H9 (cell line): ENCODE data around the gene DOCK11. TPM values are rescaled to one million over a fixed set of nuclear protein-coding genes. Genes with fewer than 3 reads are reported as not detected.

Experiments used
- DNase-seq: peaks from one replicate; pipeline ENCODE4 v3.0.0-alpha.2; 2017
- H2AFZ ChIP-seq: one replicate; pipeline ENCODE4 v1.6.1; 2013; ENCODE audit warnings: mild to moderate bottlenecking, low read length, control low read depth, moderate library complexity
- H2AK5ac ChIP-seq: 2 replicates; pipeline ENCODE4 v1.6.1; 2013; ENCODE audit warnings: low read length, control low read depth, mixed read lengths; ENCODE audit not compliant: insufficient read length
- H2BK120ac ChIP-seq: one replicate; pipeline ENCODE4 v1.6.1; 2013; ENCODE audit warnings: low read depth, mild to moderate bottlenecking, low read length, control low read depth, inconsistent platforms; ENCODE audit not compliant: poor library complexity, severe bottlenecking
- H2BK12ac ChIP-seq: 2 replicates; pipeline ENCODE4 v1.6.1; 2013; ENCODE audit warnings: low read length, control low read depth, mixed read lengths, low read depth; ENCODE audit not compliant: insufficient read length
- H2BK15ac ChIP-seq: 2 replicates; pipeline ENCODE4 v1.6.1; 2013; ENCODE audit warnings: low read depth, low read length, control low read depth
- H2BK20ac ChIP-seq: one replicate; pipeline ENCODE4 v1.6.1; 2013; ENCODE audit warnings: low read depth, mild to moderate bottlenecking, low read length, control low read depth, inconsistent platforms; ENCODE audit not compliant: poor library complexity, severe bottlenecking
- H2BK5ac ChIP-seq: 2 replicates; pipeline ENCODE4 v1.6.1; 2013; ENCODE audit warnings: low read length, control low read depth, mixed read lengths; ENCODE audit not compliant: insufficient read length
- H3K14ac ChIP-seq: 2 replicates; pipeline ENCODE4 v1.6.1; 2013; ENCODE audit warnings: low read length, control low read depth; ENCODE audit not compliant: insufficient read depth
- H3K18ac ChIP-seq: 2 replicates; pipeline ENCODE4 v1.6.1; 2013; ENCODE audit warnings: low read depth, mild to moderate bottlenecking, mixed read lengths, low read length, control low read depth; ENCODE audit not compliant: insufficient read length
- H3K23ac ChIP-seq: 2 replicates; pipeline ENCODE4 v1.6.1; 2013; ENCODE audit warnings: low read length, control low read depth, mixed read lengths, low read depth; ENCODE audit not compliant: insufficient read length
- H3K23me2 ChIP-seq: 2 replicates; pipeline ENCODE4 v1.6.1; 2013; ENCODE audit warnings: low read depth, mild to moderate bottlenecking, mixed read lengths, low read length, control low read depth; ENCODE audit not compliant: insufficient read length, poor library complexity, severe bottlenecking
- H3K27ac ChIP-seq: 2 replicates; pipeline ENCODE4 v1.5.1; 2013; ENCODE audit warnings: low read length, control low read depth, mixed read lengths, low read depth; ENCODE audit not compliant: insufficient read length
- H3K27me3 ChIP-seq: 2 replicates; pipeline ENCODE4 v1.6.1; 2013; ENCODE audit warnings: low read length, control low read depth, inconsistent platforms; ENCODE audit not compliant: insufficient read depth
- H3K4ac ChIP-seq: 2 replicates; pipeline ENCODE4 v1.6.1; 2013; ENCODE audit warnings: low read depth, mild to moderate bottlenecking, control low read depth, inconsistent platforms, low read length, moderate library complexity
- H3K4me1 ChIP-seq: 2 replicates; pipeline ENCODE4 v1.6.1; 2013; ENCODE audit warnings: low read length, control low read depth, inconsistent platforms; ENCODE audit not compliant: insufficient read depth
- H3K4me2 ChIP-seq: 2 replicates; pipeline ENCODE4 v1.6.1; 2013; ENCODE audit warnings: low read length, control low read depth, mixed read lengths; ENCODE audit not compliant: insufficient read length, insufficient read depth
- H3K56ac ChIP-seq: 2 replicates; pipeline ENCODE4 v1.6.1; 2013; ENCODE audit warnings: low read depth, mild to moderate bottlenecking, mixed read lengths, low read length, control low read depth; ENCODE audit not compliant: insufficient read length
- H3K79me1 ChIP-seq: 2 replicates; pipeline ENCODE4 v1.6.1; 2013; ENCODE audit warnings: low read depth, mild to moderate bottlenecking, moderate library complexity, low read length, control low read depth, inconsistent platforms; ENCODE audit not compliant: insufficient read depth, poor library complexity, severe bottlenecking
- H3K79me2 ChIP-seq: 2 replicates; pipeline ENCODE4 v1.6.1; 2013; ENCODE audit warnings: low read length, control low read depth, inconsistent platforms; ENCODE audit not compliant: insufficient read depth
- H3K9ac ChIP-seq: 2 replicates; pipeline ENCODE4 v1.6.1; 2013; ENCODE audit warnings: low read length, control low read depth, mixed read lengths; ENCODE audit not compliant: insufficient read length; ENCODE audit errors: extremely low read depth
- H3K9me3 ChIP-seq: one replicate; pipeline ENCODE4 v1.6.1; 2013; ENCODE audit warnings: low read depth, low read length, inconsistent platforms; ENCODE audit not compliant: control insufficient read depth
- H3T11ph ChIP-seq: one replicate; pipeline ENCODE4 v1.6.1; 2013; ENCODE audit warnings: mild to moderate bottlenecking, low read length, control low read depth, inconsistent platforms
- H4K20me1 ChIP-seq: one replicate; pipeline ENCODE4 v1.6.1; 2013; ENCODE audit not compliant: control insufficient read depth, insufficient read length, insufficient read depth
- H4K5ac ChIP-seq: 2 replicates; pipeline ENCODE4 v1.6.1; 2013; ENCODE audit warnings: low read depth, mild to moderate bottlenecking, mixed read lengths, low read length, control low read depth; ENCODE audit not compliant: insufficient read length
- H4K8ac ChIP-seq: replicated peaks from 2 replicates; pipeline ENCODE4 v1.6.1; 2013; ENCODE audit warnings: low read length, control low read depth, mixed read lengths, low read depth; ENCODE audit not compliant: insufficient read length
- H4K91ac ChIP-seq: 2 replicates; pipeline ENCODE4 v1.6.1; 2013; ENCODE audit warnings: low read depth, mild to moderate bottlenecking, moderate library complexity, mixed read lengths, low read length, control low read depth; ENCODE audit not compliant: insufficient read length
- H3K27ac Mint-ChIP-seq, 3 experiments: 2 replicates in 2 of 3; 3 replicates in 1 of 3; pipeline ENCODE4 v1.8.0; 2020 to 2021; ENCODE audit warnings: mixed read lengths in 3 of 3, mild to moderate bottlenecking in 1 of 3, moderate library complexity in 1 of 3
- H3K27me3 Mint-ChIP-seq: 2 replicates; pipeline ENCODE4 v1.8.0; 2021; ENCODE audit warnings: low read depth, mild to moderate bottlenecking, moderate library complexity, mixed read lengths
- H3K36me3 Mint-ChIP-seq, 3 experiments: 2 replicates in 2 of 3; 3 replicates in 1 of 3; pipeline ENCODE4 v1.8.0; 2020 to 2021; ENCODE audit warnings: low read depth in 3 of 3, mixed read lengths in 3 of 3; ENCODE audit not compliant: insufficient read depth in 1 of 3
- H3K4me1 Mint-ChIP-seq, 2 experiments: 2 replicates each; pipeline ENCODE4 v1.8.0; 2020; ENCODE audit warnings: mixed read lengths in 2 of 2
- H3K4me3 Mint-ChIP-seq, 2 experiments: 2 replicates in 1 of 2; 3 replicates in 1 of 2; pipeline ENCODE4 v1.8.0; 2020 to 2021; ENCODE audit warnings: mild to moderate bottlenecking in 2 of 2, mixed read lengths in 2 of 2, moderate library complexity in 1 of 2
- H3K9me3 Mint-ChIP-seq, 2 experiments: 2 replicates in 1 of 2; 3 replicates in 1 of 2; pipeline ENCODE4 v1.8.0; 2020; ENCODE audit warnings: mild to moderate bottlenecking in 2 of 2, mixed read lengths in 2 of 2, moderate library complexity in 1 of 2
- WGBS: extraction: QIAGEN DNeasy Blood & Tissue Kit; methylation state at CpG from one replicate; pipeline ENCODE4 v1.1.7; 2013; ENCODE audit warnings: missing lambda C conversion rate, low lambda C conversion rate, mixed read lengths; ENCODE audit not compliant: insufficient read length; ENCODE audit errors: extremely low coverage; 5-methylcytosine and 5-hydroxymethylcytosine counted together
- total RNA-seq: library from RNA; stranded (reverse); gene quantifications from 2 replicates; pipeline ENCODE4 v1.2.1, GENCODE V29; 2021
- TF ChIP-seq, protein P1 (sequence below): fragments of 200-600 bp; sonication (generic); conservative IDR thresholded peaks from 3 replicates; pipeline ENCODE4 v1.8.0; 2021; ENCODE audit warnings: antibody characterized with exemption, mild to moderate bottlenecking

The DOCK11 gene
- total RNA-seq, 1 experiment from 2014 or later = 6.2 TPM

DNA sequence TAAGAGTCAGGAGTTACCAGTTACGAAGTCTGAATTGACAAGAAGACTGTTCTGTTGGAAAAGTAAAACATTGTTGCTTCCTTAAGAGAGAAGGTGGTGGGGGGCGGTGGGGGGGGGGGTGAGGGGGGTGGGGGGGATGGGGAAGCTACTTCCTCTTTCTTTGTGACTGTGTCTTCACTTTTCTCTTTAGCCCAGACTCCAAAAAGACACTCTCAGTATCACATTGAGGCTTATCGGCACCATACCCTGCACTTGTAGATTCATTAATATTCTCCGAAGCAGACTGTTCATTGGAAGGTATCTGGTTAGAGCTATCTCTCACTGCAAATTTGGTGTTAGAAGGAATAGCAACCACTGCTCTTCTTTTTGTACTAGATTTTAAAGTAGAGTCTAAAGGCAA lies 137.2 kb downstream of the DOCK11 start:
- H3K79me1 ChIP-seq = no peaks in the 10 kb centered on the region
- no peak overlapping the region for H2BK5ac ChIP-seq
- H4K91ac ChIP-seq = no peak overlapping the region
- no peak overlapping the region for H3K18ac ChIP-seq
- Mint-ChIP-seq H3K4me3 (no peak overlapping the region), H3K27ac (no peak overlapping the region), H3K4me1 (peaks cover 3 to 10% of the 10 kb centered on the region in 2 experiments; a peak in 3 of 4 replicates), H3K27me3 (peaks cover 3% of the 10 kb centered on the region; the same call in 1 of the 2 replicates), H3K9me3 (peaks cover 2 to 38% of the 10 kb centered on the region in 2 experiments; a peak in 3 of 5 replicates), H3K36me3 (peaks cover 4 to 15% (median 13%) of the 10 kb centered on the region in 3 experiments; a peak in 5 of 7 replicates)
- H2BK20ac ChIP-seq = no peak overlapping the region
- TF ChIP-seq, protein P1, sequence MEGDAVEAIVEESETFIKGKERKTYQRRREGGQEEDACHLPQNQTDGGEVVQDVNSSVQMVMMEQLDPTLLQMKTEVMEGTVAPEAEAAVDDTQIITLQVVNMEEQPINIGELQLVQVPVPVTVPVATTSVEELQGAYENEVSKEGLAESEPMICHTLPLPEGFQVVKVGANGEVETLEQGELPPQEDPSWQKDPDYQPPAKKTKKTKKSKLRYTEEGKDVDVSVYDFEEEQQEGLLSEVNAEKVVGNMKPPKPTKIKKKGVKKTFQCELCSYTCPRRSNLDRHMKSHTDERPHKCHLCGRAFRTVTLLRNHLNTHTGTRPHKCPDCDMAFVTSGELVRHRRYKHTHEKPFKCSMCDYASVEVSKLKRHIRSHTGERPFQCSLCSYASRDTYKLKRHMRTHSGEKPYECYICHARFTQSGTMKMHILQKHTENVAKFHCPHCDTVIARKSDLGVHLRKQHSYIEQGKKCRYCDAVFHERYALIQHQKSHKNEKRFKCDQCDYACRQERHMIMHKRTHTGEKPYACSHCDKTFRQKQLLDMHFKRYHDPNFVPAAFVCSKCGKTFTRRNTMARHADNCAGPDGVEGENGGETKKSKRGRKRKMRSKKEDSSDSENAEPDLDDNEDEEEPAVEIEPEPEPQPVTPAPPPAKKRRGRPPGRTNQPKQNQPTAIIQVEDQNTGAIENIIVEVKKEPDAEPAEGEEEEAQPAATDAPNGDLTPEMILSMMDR = no peak
- H3K23me2 ChIP-seq = no peaks in the 10 kb centered on the region
- H3K14ac ChIP-seq = no peak overlapping the region
- H3K4ac ChIP-seq = no peak overlapping the region
- no peak overlapping the region for H3K27ac ChIP-seq
- no peaks in the 10 kb centered on the region for H3K79me2 ChIP-seq
- no peak overlapping the region for H2AK5ac ChIP-seq
- H4K8ac ChIP-seq = no peak overlapping the region
- no peak overlapping the region for H3K4me2 ChIP-seq
- H2BK12ac ChIP-seq = no peak overlapping the region
- no peak overlapping the region for H2BK120ac ChIP-seq
- no peak for DNase-seq
- H3K23ac ChIP-seq = no peak overlapping the region
- no CpG with 5 or more reads among the region's 4 CpGs for WGBS
- no peak overlapping the region for H3T11ph ChIP-seq
- H4K20me1 ChIP-seq = no peaks in the 10 kb centered on the region
- no peak overlapping the region for H3K56ac ChIP-seq
- H3K9me3 ChIP-seq = peaks cover 4% of the 10 kb centered on the region
- H2AFZ ChIP-seq = no peak overlapping the region
- no peaks in the 10 kb centered on the region for H3K4me1 ChIP-seq
- H2BK15ac ChIP-seq = no peak overlapping the region
- H4K5ac ChIP-seq = no peak overlapping the region
- H3K9ac ChIP-seq = no peak overlapping the region
- H3K27me3 ChIP-seq = no peaks in the 10 kb centered on the region
